NCI-H748 (cell line): ENCODE data around the gene MT1E.
"Not testable (repeated sequence)": the region's sequence is repeated elsewhere in the genome, so short reads cannot be mapped to it uniquely, and the experiment has no call there.

Source experiments
- DNase-seq: peaks from one replicate; lab custom pipeline; 2025; ENCODE audit not compliant: unreplicated experiment; lab: John Stamatoyannopoulos, UW

Gene MT1E

DNA sequence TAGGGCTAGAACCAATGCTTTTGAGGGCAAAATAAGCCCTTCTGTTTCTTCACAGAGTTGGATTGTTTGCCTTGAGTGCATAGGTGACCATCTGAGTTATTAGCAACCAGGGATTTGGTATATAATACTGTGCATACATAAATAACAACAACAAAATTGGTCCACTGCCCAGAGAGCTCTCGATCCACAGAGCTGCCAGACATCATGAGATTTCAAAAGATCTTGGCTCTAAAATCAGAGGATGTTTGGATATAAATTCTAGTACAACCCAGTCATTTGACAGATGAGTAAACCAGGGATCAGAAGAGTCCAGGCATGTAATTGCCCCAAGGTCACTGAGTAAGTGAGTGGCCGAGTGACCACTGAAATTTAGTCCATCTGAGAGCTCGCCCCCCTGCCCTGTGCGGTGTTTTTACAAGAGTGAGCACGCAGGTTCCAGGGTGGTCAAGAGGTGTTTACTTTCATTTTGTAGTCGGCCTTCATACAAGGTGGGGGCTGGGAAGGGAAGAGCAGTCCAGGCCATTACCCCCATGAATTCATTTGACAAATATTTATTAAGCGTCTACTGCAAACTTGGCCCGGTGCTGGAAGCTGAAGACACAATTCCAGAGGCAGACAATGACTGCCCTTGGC, 19.0 kb upstream of the MT1E start:
- DNase-seq, result no peak

DNA sequence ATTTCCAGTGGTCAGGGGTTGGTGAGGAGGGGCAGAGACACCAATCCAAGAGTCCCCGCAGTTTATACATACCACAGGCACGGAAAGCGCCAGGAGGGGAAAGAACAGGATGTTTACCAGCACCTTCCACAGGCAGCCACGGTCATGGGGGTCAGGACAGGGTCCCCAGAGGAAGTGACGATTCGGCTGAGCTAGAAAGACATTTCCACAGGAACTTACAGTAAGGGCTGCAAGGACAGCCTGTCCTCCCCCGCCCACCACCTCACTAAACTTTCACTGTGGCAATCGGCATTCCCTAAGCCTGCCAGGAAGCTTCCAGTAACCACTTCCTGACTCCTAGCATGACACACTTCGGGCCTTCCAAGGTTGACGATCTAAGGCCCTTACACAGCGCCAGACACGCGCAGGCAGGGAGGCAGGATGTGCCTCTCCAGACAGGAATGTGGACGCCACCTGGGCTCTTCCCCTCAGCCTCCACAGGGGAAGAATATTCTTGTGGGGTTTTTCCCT, 18.4 kb upstream of the MT1E start:
- no peak for DNase-seq

DNA sequence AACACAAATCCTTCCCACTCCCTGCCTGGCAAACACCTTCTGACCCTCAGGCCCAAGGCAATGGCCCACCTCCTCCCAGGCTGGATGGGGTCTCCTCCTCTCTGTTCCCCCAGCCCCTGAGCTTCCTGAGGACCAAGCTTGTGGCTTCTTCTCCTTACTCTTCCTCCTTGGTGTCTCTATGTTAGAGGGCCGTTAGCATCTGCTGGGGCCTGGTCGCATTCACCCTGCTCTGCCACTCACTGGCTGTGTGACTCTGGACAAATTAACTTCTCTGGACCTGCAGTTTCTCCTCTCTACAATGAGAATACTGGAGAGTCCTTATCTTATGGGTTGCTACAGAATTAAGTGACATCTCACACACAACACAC, 17.9 kb upstream of the MT1E start:
- no peak for DNase-seq

DNA sequence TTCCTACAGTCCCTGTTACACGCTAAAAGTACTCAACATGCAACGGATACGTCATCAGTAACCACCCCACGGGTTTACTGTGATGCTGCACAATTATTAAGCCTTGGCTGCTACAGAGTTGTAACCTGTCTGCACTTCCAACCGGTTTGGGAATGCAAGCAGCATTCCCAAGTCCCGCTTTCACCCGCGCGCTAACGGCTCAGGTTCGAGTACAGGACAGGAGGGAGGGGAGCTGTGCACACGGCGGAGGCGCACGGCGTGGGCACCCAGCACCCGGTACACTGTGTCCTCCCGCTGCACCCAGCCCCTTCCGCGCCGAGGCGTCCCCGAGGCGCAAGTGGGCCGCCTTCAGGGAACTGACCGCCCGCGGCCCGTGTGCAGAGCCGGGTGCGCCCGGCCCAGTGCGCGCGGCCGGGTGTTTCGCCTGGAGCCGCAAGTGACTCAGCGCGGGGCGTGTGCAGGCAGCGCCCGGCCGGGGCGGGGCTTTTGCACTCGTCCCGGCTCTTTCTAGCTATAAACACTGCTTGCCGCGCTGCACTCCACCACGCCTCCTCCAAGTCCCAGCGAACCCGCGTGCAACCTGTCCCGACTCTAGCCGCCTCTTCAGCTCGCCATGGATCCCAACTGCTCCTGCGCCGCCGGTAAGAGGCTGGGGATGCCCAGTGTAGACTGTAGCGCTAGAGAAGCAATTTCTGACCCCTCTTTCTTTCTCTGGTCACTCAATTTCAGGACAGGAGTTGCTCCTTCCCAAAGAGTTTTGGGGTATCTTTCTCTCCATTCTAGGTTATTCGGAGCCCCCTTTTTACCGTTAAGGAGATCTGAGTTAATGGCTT, 17.3 kb upstream of the MT1E start, which contains the start of gene MT2A:
Gene MT2A, plus strand, starts transcription at position 542 of the 833 bp plus-strand sequence. Its CDS starts 72 bp downstream, at position 614.
- peak; percentile 92 for DNase-seq

DNA sequence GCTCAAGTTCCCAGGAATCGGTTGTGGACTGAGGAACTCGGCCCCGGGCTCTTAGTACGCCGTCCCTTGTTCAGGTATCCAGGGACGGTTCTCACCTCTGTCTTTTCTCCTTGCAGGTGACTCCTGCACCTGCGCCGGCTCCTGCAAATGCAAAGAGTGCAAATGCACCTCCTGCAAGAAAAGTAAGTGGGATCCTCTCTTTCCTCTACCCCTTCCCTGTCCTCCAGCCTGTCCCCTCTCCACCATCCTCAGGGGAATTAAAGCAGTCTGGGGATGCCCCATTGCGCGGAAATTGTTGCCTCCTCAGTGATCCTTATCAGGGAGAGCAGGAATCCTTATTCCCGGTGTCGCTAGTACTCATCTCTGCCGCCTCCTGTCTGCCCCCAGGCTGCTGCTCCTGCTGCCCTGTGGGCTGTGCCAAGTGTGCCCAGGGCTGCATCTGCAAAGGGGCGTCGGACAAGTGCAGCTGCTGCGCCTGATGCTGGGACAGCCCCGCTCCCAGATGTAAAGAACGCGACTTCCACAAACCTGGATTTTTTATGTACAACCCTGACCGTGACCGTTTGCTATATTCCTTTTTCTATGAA, 16.6 kb upstream of the MT1E start:
- DNase-seq, result peak; percentile 31

DNA sequence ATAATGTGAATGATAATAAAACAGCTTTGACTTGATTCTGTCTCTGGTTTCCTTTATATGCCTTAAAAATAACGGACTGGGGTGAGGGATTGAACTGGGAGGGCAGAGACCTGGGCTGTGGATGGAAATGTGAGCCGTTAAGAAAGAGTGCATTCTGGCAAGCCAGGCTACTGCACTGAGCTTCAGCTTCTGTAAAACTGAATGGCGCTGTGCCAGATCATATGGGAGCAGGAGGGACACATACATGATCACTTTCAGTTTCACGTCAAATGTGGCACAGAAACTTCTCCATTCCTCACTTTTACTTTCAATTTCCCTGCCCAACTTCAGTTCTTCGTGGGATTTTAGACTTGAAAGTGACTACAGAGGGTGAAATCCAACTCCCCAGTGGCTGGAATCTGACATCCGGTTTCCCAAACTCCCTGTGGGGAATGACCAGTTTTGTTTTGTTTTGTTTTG, 16.1 kb upstream of the MT1E start:
- peak; percentile 48 for DNase-seq

DNA sequence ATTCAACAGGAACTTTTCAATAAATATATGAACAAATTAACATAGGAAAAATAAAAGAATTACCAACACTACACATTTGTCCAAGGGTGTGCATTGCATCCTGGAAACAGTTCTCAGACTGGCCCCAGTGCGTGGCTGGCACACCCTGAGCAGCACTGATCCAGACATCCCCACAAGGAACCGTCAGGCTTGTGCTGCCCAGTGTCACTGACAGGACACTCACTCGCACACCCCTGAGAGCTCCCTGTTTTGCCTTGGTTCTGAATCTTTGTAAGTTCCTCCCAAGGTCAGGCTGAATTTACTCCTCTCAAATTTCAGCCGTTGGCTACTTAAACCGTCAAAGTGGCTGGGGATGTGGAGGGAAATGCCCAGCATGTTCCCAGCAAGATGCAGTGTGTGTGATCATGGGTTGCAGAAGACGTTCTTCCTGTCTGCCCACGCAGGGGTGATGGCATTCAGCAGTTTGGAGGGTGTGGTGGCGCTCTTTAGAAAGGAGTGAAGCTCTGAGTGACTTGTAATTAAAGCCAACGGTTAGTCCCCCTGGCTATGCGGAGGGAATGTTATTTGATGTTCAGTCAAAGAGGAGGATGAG, 15.5 kb upstream of the MT1E start:
- peak; percentile 41 for DNase-seq

DNA sequence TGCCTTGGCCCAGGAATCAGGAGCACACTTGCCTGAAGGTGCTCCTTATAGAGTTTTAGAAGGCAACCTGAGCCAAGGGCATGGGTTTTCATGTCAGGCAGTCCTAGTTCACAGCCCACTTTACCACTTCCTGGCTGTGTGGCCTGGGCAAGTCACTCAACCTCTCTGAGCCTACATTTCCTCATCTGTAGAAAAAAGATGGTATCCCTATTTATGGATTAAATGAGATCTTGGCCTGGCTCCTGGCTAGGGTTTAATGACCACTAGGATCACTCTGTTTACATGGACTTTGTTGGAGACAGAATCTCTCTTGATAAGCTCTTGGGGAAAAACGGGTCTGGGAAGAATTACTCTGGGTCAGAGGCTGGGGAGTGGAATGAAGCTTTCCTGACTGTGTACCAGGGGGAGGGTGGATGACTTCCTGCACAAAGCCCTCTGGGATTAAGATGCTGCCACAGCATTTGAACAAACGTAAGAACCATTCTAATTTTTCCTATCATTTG, 14.9 kb upstream of the MT1E start:
- DNase-seq, result no peak

DNA sequence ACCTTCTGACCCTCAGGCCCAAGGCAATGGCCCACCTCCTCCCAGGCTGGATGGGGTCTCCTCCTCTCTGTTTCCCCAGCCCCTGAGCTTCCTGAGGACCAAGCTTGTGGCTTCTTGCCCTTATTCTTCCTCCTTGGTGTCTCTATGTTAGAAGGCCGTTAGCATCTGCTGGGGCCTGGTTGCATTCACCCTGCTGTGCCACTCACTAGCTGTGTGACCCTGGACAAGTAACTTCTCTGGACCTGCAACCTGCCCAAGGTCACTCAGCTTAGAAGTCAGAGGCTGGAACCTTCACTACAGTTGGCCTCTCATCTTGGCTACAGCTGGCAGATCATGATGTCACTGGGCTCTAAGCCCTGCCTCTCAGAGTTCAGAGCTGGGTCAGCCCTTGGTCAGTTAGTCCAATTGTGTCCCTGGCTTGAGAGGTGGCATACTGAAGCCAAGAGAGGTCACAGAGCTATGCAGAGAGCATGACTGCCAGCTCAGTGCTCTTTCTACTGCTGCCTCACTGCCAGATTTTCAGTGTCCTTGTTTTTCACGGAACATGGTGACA, 14.2 kb upstream of the MT1E start:
- no peak for DNase-seq

DNA sequence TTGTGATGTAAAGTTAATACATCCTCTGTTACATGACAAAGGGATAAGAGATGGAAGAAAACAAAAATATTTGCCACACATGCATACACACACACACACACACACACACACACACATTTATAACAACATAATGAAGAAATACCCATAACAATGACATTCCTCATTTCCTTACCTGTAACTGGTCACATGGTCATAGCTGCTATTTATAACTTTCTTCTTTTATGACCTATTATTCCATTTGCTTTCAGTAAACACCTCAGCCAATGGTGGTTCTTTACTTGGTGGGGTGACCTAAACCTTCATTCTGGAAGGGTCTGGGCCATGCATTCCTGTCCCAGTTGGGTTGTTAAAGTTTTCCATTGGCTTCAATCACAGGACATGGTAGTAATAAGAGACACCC, 11.9 kb upstream of the MT1E start:
- DNase-seq, result no peak

DNA sequence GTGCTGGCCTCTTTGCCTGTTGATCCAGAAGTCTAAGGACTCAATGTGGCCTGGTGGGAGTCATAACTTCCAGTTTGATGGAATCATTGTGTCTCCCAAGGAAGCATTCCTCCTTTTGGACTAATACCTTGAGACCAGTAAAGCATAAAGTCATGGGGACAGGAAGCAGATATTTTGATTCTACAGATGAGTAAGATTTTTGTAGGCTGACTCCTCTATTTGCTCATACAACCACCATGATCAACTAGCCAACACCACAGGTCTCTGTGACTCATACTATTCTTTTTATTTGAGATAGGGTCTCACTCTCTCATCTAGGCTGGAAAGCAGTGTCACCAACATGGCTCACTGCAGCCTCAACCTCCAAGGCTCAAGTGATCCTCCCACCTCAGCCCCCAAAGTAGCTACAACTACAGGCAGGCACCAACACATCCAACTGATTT, 11.0 kb upstream of the MT1E start:
- no peak for DNase-seq

DNA sequence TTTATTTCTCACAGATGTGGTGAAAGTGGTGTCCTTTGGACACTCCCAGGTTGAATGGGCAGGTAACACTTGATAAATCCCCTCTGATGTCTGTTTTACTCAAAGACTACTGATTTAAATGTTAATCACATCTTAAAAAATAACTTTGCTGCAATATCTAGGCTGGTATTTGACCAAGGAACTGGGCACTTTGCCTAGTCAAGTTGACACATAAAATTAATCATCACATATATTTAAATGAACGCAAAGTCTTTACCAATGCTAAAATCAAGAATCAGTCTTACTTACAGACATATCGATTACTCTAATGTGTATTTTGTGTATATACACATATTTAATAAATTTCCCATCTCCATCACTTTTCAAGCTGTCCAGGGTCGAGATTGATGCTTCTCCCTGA, 10.2 kb upstream of the MT1E start:
- no peak for DNase-seq

DNA sequence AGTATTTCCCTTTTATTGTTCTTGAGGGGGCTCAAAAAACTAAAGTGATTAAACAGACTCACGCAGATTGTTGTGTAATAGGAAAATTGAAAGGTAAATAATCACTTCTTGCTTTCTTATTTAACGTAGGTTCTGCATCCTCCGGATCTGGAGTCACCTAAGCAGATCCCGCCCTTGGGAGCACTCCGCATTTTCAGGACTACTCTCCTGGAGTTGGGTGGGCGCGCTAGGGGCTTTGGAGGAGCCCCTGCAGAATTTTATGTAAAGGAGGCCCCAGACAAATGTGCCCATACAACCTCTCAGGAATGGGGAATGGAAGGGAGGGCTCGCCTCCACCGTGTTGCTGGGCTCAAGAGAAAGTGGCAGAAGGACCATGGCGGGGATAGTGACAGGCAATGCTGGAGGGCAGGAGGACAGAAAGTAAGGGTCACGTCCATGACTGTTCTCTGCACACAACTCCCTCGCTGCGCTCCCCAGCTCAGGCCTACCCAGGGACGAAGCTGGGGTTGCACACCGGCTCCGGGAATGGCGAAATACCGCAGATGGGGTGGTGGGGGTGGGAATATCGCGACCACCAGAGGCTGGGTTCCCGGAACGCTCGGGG, 8.9 kb upstream of the MT1E start:
- no peak for DNase-seq

DNA sequence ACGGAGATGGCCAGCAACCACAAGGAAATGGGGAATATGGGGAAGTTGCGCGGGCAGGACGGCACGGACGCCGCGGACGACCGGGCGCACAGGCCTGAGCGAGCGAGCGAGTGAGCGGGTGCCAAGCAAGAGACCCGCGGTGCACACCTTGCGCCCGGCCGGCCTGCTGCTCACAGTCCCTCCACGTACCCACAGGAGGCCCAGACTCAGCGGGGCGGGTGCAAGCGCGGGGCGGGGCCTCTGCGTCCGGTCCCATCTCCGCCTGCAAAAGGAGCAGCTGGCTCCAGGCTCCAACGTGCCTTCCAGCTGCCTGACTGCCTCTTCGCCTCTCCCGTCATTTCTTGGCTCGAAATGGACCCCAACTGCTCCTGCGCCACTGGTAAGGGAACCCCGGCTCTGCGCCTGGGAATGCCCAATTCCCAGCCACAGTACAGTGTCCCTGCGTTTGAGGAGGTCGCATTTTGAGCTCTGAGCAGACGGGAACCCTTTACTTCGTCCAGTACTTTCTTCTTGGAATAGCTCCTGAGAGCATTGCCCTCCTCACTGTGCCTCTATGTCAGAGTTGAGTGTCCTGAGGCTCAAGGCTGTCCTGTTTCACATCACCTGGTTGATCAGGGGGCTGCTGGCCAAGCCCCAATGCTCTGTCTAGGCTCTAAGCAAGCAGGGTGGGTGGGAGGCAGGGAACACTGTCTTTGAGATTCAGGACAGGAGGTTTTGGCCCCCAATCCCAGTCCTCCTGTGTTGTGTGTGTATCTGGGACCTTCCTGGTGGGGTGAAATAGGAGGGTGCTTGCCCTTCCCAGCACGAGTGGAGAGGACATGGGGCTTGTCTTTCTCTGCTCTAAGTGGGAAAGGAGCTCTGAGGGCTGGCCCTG, 8.1 kb upstream of the MT1E start:
- DNase-seq, result no peak

DNA sequence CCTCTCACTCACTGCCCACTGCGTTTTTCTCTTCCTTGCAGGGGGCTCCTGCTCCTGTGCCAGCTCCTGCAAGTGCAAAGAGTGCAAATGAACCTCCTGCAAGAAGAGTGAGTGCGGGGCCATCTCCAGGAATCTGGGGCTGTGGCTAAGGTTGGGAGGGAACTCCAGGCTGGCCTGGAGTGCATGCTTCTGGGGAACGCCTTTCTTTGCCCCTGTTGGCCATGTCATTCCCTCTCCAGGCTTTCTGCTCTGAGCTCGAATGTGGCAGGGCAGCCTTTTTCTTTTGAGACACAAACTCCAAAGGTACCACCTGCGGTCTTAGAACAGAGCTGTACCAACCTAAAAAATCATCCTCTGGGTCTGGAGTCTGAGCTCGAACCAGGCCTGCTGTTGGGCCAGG, 7.4 kb upstream of the MT1E start:
- no peak for DNase-seq

DNA sequence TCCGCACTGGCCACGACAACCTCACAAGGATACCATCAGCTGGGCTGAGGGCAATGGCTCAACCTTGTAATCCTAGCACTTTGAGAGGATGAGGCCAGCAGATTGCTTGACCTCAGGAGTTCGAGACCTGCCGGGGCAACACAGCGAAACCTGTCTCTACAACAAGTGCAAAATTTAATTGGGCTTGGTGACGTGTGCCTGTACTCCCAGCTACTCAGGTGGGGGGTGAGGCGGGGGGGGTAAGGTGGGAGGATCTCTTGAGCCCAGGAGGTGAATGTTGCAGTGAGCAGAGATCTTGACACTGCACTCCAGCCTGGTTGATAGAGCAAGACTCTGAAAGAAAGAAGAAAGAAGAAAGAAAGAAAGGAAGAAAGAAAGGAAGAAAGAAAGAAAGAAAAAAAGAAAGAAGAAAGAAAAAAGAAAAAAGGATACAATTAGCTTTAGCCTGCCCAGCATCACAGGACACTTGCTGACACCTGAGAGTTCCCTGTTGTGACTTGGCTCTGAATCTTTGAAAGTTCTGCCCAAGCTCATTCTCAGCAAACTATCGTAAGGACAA, 5.2 kb upstream of the MT1E start:
- no peak for DNase-seq

DNA sequence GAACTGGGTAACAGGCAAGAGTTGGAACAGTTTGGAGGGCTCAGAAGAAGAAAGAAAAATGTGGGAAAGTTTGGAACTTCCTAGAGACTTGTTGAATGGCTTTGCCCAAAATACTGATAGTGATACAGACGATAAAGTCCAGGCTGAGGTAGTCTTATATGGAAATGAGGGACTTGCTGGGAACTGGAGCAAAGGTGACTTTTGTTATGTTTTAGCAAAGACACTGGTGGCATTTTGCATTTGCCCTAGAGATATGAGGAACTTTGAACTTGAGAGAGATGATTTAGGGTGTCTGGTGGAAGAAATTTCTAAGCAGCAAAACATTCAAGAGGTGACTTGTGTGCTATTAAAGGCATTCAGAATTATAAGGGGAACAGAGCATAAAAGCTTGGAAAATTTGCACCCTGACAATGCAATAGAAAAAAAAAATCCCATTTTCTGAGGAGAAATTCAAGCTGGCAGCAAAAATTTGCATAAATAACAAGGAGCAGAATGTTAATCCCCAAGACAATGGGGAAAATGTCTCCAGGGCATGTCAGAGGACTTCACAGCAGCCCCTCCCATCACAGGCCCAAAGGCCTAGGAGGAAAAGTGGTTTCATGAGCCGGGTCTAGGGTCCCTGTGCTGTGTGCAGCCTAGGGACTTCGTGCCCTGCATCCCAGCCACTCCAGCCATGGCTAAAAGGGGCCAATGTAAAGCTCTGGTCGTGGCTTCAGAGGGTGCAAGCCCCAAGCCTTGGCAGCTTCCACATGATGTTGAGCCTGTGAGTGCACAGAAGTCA, 3.7 kb upstream of the MT1E start:
- DNase-seq, result not testable (repeated sequence)

DNA sequence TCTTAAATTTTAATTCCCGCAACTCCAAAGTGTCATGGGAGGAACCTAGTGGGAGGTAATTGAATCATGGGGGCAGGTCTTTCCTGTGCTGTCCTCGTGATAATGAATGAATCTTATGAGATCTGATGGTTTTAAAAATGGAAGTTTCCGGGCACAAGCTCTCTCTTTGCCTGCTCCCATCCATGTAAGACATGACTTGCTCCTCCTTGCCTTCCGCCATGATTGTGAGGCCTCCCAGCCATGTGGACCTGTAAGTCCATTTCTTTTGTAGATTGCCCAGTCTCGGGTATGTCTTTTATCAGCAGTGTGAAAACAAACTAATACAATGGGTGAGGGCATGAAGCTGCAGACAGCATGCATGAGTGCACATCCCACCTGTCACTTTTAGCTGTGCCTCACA, 2.4 kb upstream of the MT1E start:
- DNase-seq, result not testable (repeated sequence)

DNA sequence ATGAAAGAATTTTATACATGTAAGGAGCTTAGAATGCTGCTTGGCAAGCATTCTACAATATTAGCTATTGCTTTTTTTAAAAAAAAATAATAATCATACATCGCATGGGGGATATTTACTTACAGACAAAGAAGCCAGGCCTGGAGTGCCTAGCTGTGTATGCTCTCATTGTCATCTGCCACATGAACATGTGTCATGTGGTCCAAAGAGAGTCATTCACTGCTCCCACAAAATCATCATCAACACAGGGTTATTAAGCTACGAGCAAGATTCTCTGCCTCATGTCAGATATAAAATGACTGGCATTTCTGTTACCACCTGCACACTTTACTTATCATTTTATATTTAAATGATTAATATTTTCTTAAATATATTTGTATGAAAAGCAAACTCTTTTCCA, 1.9 kb upstream of the MT1E start:
- no peak for DNase-seq
